Neural progenitor cell (in vitro differentiated cells): ENCODE data around the gene FMNL2. TPM values are rescaled to one million over a fixed set of nuclear protein-coding genes. Genes with fewer than 3 reads are reported as not detected.

Experiments used
- DNase-seq: peaks from one replicate; pipeline ENCODE4 v3.0.0-alpha.2; 2016; ENCODE audit warnings: low spot score
- H2AFZ ChIP-seq: fragments of 200-600 bp; sonication (generic); replicated peaks from 2 replicates; pipeline ENCODE4 v1.6.1; 2016; ENCODE audit warnings: antibody characterized with exemption
- H3F3A ChIP-seq: fragments of 200-600 bp; sonication (generic); 2 replicates; pipeline ENCODE4 v1.6.1; 2016; ENCODE audit warnings: antibody characterized with exemption, low read depth
- H3K27ac ChIP-seq: fragments of 200-600 bp; sonication (generic); 2 replicates; pipeline ENCODE4 v1.5.1; 2016; ENCODE audit warnings: mild to moderate bottlenecking
- H3K27me3 ChIP-seq: fragments of 200-600 bp; sonication (generic); 2 replicates; pipeline ENCODE4 v1.6.1; 2016; ENCODE audit warnings: mild to moderate bottlenecking, moderate library complexity
- H3K36me3 ChIP-seq: fragments of 200-600 bp; sonication (generic); 2 replicates; pipeline ENCODE4 v1.5.1; 2016
- H3K4me1 ChIP-seq: fragments of 200-600 bp; sonication (generic); 2 replicates; pipeline ENCODE4 v1.6.1; 2016; ENCODE audit warnings: mixed run types
- H3K4me2 ChIP-seq: fragments of 200-600 bp; sonication (generic); 2 replicates; pipeline ENCODE4 v1.6.1; 2016
- H3K4me3 ChIP-seq: fragments of 200-600 bp; sonication (generic); 2 replicates; pipeline ENCODE4 v1.5.1; 2016
- H3K79me2 ChIP-seq: fragments of 200-600 bp; sonication (generic); 2 replicates; pipeline ENCODE4 v1.6.1; 2016; ENCODE audit warnings: low read depth
- H3K9ac ChIP-seq: fragments of 200-600 bp; sonication (generic); 2 replicates; pipeline ENCODE4 v1.6.1; 2016
- H3K9me3 ChIP-seq: fragments of 200-600 bp; sonication (generic); 2 replicates; pipeline ENCODE4 v1.5.1; 2016; ENCODE audit warnings: low read depth
- H4K20me1 ChIP-seq: fragments of 200-600 bp; sonication (generic); 2 replicates; pipeline ENCODE4 v1.6.1; 2016; ENCODE audit warnings: low read depth
- H3K27ac Mint-ChIP-seq: 3 replicates; pipeline ENCODE4 v1.8.0; 2021; ENCODE audit warnings: mixed read lengths
- H3K27me3 Mint-ChIP-seq: 2 replicates; pipeline ENCODE4 v1.8.0; 2022; ENCODE audit warnings: low read depth, mild to moderate bottlenecking, inconsistent platforms, moderate library complexity, mixed read lengths; ENCODE audit not compliant: insufficient read depth
- H3K36me3 Mint-ChIP-seq: 3 replicates; pipeline ENCODE4 v1.8.0; 2021; ENCODE audit warnings: mixed read lengths
- H3K4me1 Mint-ChIP-seq: 3 replicates; pipeline ENCODE4 v1.8.0; 2021; ENCODE audit warnings: mixed read lengths
- H3K4me3 Mint-ChIP-seq: 3 replicates; pipeline ENCODE4 v1.8.0; 2021; ENCODE audit warnings: mild to moderate bottlenecking, moderate library complexity, mixed read lengths
- H3K9me3 Mint-ChIP-seq: 3 replicates; pipeline ENCODE4 v1.8.0; 2020; ENCODE audit warnings: mixed read lengths
- CTCF ChIP-seq: fragments of 200-600 bp; sonication (generic); IDR thresholded peaks from 2 replicates; pipeline ENCODE4 v1.5.1; 2017; ENCODE audit warnings: antibody characterized with exemption, mild to moderate bottlenecking
- EZH2 ChIP-seq: fragments of 200-600 bp; sonication (generic); IDR thresholded peaks from 2 replicates; pipeline ENCODE4 v1.6.1; 2017; ENCODE audit warnings: antibody characterized with exemption, mild to moderate bottlenecking, moderate library complexity
- EZH2phosphoT487 ChIP-seq: fragments of 200-600 bp; sonication (generic); IDR thresholded peaks from 2 replicates; pipeline ENCODE4 v1.6.1; 2017; ENCODE audit warnings: antibody characterized with exemption
- total RNA-seq: library from RNA; depleted of rRNA; stranded (reverse); fragments of >200 nt; gene quantifications from 2 replicates; pipeline ENCODE4 v1.2.3, GENCODE V29; 2015; ENCODE audit warnings: low replicate concordance

FMNL2 gene
- total RNA-seq, 1 donor from 2014 or later, result 99.7 TPM

- H3K4me2 ChIP-seq, result no peak overlapping the region
- H3K27ac Mint-ChIP-seq, result no peak overlapping the region
These were observed 272.9 kb downstream of the FMNL2 start for GRCh38 chr2:152607793-152608300.

GRCh38 chr2:152609154-152609553, 274.2 kb downstream of the FMNL2 start:
- H3K27ac Mint-ChIP-seq, result no peak overlapping the region
- no peaks in the 10 kb centered on the region for H3K27me3 ChIP-seq
- no peaks in the 10 kb centered on the region for H3K79me2 ChIP-seq
- H3K9me3 Mint-ChIP-seq, result no peaks in the 10 kb centered on the region
- H3K4me3 Mint-ChIP-seq, result no peak overlapping the region
- no peaks in the 10 kb centered on the region for H4K20me1 ChIP-seq
- H3K36me3 Mint-ChIP-seq, result peaks cover 21% of the 10 kb centered on the region
- no peak overlapping the region for H3K9ac ChIP-seq
- no peaks in the 10 kb centered on the region for H3K9me3 ChIP-seq
- no peaks in the 10 kb centered on the region for H3K4me1 Mint-ChIP-seq
- TF ChIP-seq EZH2, result no peak
- no peak for TF ChIP-seq EZH2phosphoT487
- H3K36me3 ChIP-seq, result peaks cover 4% of the 10 kb centered on the region
- no peak overlapping the region for H3K27ac ChIP-seq
- no peak for DNase-seq
- no peaks in the 10 kb centered on the region for H3K4me1 ChIP-seq
- no peak overlapping the region for H2AFZ ChIP-seq
- H3K4me2 ChIP-seq, result no peak overlapping the region
- H3K27me3 Mint-ChIP-seq, result no peaks in the 10 kb centered on the region
- H3K4me3 ChIP-seq, result no peak overlapping the region
- H3F3A ChIP-seq, result no peaks in the 10 kb centered on the region

More at GRCh38 chr2:152607793-152608300, 272.9 kb downstream of the FMNL2 start:
- H3K9me3 ChIP-seq, result no peaks in the 10 kb centered on the region
- H3K36me3 ChIP-seq, result peaks cover 4% of the 10 kb centered on the region
- no peaks in the 10 kb centered on the region for H3K79me2 ChIP-seq
- no peaks in the 10 kb centered on the region for H3K4me1 ChIP-seq
- no peak for DNase-seq
- no peak overlapping the region for H3K9ac ChIP-seq
- H3K27me3 ChIP-seq, result no peaks in the 10 kb centered on the region
- no peak overlapping the region for H3K27ac ChIP-seq
- H4K20me1 ChIP-seq, result no peaks in the 10 kb centered on the region
- Mint-ChIP-seq H3K4me1 (peaks cover 3% of the 10 kb centered on the region), H3K27me3 (no peaks in the 10 kb centered on the region), H3K9me3 (no peaks in the 10 kb centered on the region), H3K36me3 (peaks cover 20% of the 10 kb centered on the region), H3K4me3 (no peak overlapping the region)
- H2AFZ ChIP-seq, result no peak overlapping the region
- no peak for TF ChIP-seq EZH2phosphoT487
- TF ChIP-seq CTCF, result no peak
- no peaks in the 10 kb centered on the region for H3F3A ChIP-seq
- no peak overlapping the region for H3K4me3 ChIP-seq

GRCh38 chr2:152609699-152610098, 274.7 kb downstream of the FMNL2 start:
- H3K36me3 ChIP-seq, result peaks cover 4% of the 10 kb centered on the region
- H3K79me2 ChIP-seq, result no peaks in the 10 kb centered on the region
- no peak overlapping the region for H3K4me2 ChIP-seq
- Mint-ChIP-seq H3K27ac (no peak overlapping the region), H3K4me1 (no peaks in the 10 kb centered on the region), H3K27me3 (no peaks in the 10 kb centered on the region), H3K9me3 (no peaks in the 10 kb centered on the region), H3K36me3 (peaks cover 19% of the 10 kb centered on the region), H3K4me3 (no peak overlapping the region)
- H2AFZ ChIP-seq, result no peak overlapping the region
- H3K9ac ChIP-seq, result no peak overlapping the region
- no peak for DNase-seq
- no peaks in the 10 kb centered on the region for H3K4me1 ChIP-seq
- H3K4me3 ChIP-seq, result no peak overlapping the region
- H3K27ac ChIP-seq, result no peak overlapping the region
- H3F3A ChIP-seq, result no peaks in the 10 kb centered on the region
- H3K27me3 ChIP-seq, result no peaks in the 10 kb centered on the region
- no peaks in the 10 kb centered on the region for H4K20me1 ChIP-seq
- no peak for TF ChIP-seq EZH2
- TF ChIP-seq CTCF, result no peak
- no peak for TF ChIP-seq EZH2phosphoT487
- no peaks in the 10 kb centered on the region for H3K9me3 ChIP-seq

- Mint-ChIP-seq H3K36me3 (peaks cover 25% of the 10 kb centered on the region), H3K4me3 (no peak overlapping the region), H3K4me1 (no peaks in the 10 kb centered on the region), H3K27ac (no peak overlapping the region), H3K9me3 (no peaks in the 10 kb centered on the region), H3K27me3 (no peaks in the 10 kb centered on the region)
- Histone ChIP-seq H2AFZ (no peak overlapping the region), H3K36me3 (peaks cover 4% of the 10 kb centered on the region), H4K20me1 (no peaks in the 10 kb centered on the region), H3K79me2 (no peaks in the 10 kb centered on the region), H3F3A (no peaks in the 10 kb centered on the region), H3K9me3 (no peaks in the 10 kb centered on the region), H3K9ac (no peak overlapping the region), H3K27ac (no peak overlapping the region), H3K4me3 (no peak overlapping the region), H3K4me1 (no peaks in the 10 kb centered on the region), H3K4me2 (no peak overlapping the region), H3K27me3 (no peaks in the 10 kb centered on the region)
- DNase-seq, result no peak
- no peak for TF ChIP-seq CTCF
- TF ChIP-seq EZH2, result no peak
- no peak for TF ChIP-seq EZH2phosphoT487
These were observed 276.7 kb downstream of the FMNL2 start for GRCh38 chr2:152611458-152612231.
